A673 (cell line): ENCODE measurements around the gene UROS. TPM values are rescaled to one million over a fixed set of nuclear protein-coding genes. Genes with fewer than 3 reads are reported as not detected.

Experiments
- BruUV-seq: library from RNA; stranded (reverse); fragments of 400-500 nt; replicated peaks from 2 replicates; lab custom pipeline; 2021; lab: Mats Ljungman, UMichigan
- CTCF ChIA-PET: fragments of 300-600 bp; sonication (Branson Sonifier 250); formaldehyde crosslinking; loops from one replicate; lab custom pipeline; 2022; ENCODE audit warnings: antibody characterized with exemption; lab: Charles Lee
- POLR2A ChIA-PET: fragments of 300-600 bp; sonication (Branson Sonifier 250); formaldehyde crosslinking; loops from one replicate; lab custom pipeline; 2022; ENCODE audit warnings: antibody characterized with exemption; ENCODE audit not compliant: low non-redundant PET; lab: Charles Lee
- DNase-seq: peaks from one replicate; pipeline ENCODE4 v3.0.0-alpha.2; 2015; ENCODE audit warnings: low spot score
- H3K27ac ChIP-seq: fragments of 200-600 bp; sonication (generic); 2 replicates; pipeline ENCODE4 v1.5.1; 2016; ENCODE audit warnings: mixed run types, low read depth, mild to moderate bottlenecking, mixed read lengths, antibody characterized with exemption, low read length; ENCODE audit not compliant: poor library complexity, severe bottlenecking
- H3K27me3 ChIP-seq: fragments of 200-600 bp; sonication (generic); replicated peaks from 2 replicates; pipeline ENCODE4 v1.6.1; 2017; ENCODE audit warnings: mixed run types, low read depth, mild to moderate bottlenecking, mixed read lengths, antibody characterized with exemption, low read length; ENCODE audit not compliant: insufficient read depth, poor library complexity
- H3K36me3 ChIP-seq: fragments of 200-600 bp; sonication (generic); 2 replicates; pipeline ENCODE4 v1.6.1; 2016; ENCODE audit warnings: mixed run types, mild to moderate bottlenecking, mixed read lengths, antibody characterized with exemption, low read length; ENCODE audit not compliant: insufficient read depth, poor library complexity, severe bottlenecking
- H3K4me1 ChIP-seq: fragments of 200-600 bp; sonication (generic); 2 replicates; pipeline ENCODE4 v1.6.1; 2017; ENCODE audit warnings: mixed run types, mild to moderate bottlenecking, mixed read lengths, antibody characterized with exemption, low read length; ENCODE audit not compliant: insufficient read depth, poor library complexity, severe bottlenecking
- H3K4me3 ChIP-seq: fragments of 200-600 bp; sonication (generic); 2 replicates; pipeline ENCODE4 v1.5.1; 2016; ENCODE audit warnings: low read depth, mixed run types, mild to moderate bottlenecking, mixed read lengths, low read length; ENCODE audit not compliant: poor library complexity, severe bottlenecking
- H3K9me3 ChIP-seq: fragments of 200-600 bp; sonication (generic); 2 replicates; pipeline ENCODE4 v1.6.1; 2016; ENCODE audit warnings: mixed run types, low read depth, mild to moderate bottlenecking, mixed read lengths, antibody characterized with exemption, low read length; ENCODE audit not compliant: poor library complexity, severe bottlenecking
- EZH2 ChIP-seq: fragments of 200-600 bp; sonication (generic); IDR thresholded peaks from 2 replicates; pipeline ENCODE4 v1.6.1; 2017; ENCODE audit warnings: borderline replicate concordance, low read depth, mild to moderate bottlenecking, mixed read lengths, antibody characterized with exemption, low read length; ENCODE audit not compliant: poor library complexity, severe bottlenecking
- intact Hi-C: fragments of 100-400 bp; cut with micrococcal nuclease; formaldehyde crosslinking; loops from one replicate; pipeline ENCODE4 v1.10.0; 2022; ENCODE audit not compliant: unreplicated experiment
- total RNA-seq: library from RNA; stranded (reverse); gene quantifications from 2 replicates; pipeline ENCODE4 v1.2.3, GENCODE V29; 2021
- TF ChIP-seq, protein P1 (sequence below): fragments of 300-800, 200-600 bp; sonication (generic); conservative IDR thresholded peaks from 2 replicates; pipeline ENCODE4 v1.5.1; 2017; ENCODE audit warnings: low read depth, mild to moderate bottlenecking, antibody characterized with exemption, low read length, moderate library complexity, mixed read lengths

Gene UROS
- total RNA-seq, 1 experiment from 2014 or later, result 70.7 TPM

GRCh38 chr10:125775491-125776106, 47.5 kb downstream of the UROS start, which contains the start of gene MMP21:
MMP21 (minus strand) TSS chr10:125775821; CDS start chr10:125775821, 0 bp downstream.
- Histone ChIP-seq H3K4me1 (no peaks in the 10 kb centered on the region), H3K27me3 (no peaks in the 10 kb centered on the region), H3K27ac (no peak within 1 kb of the TSS), H3K36me3 (no peaks in the 10 kb centered on the region), H3K9me3 (no peaks in the 10 kb centered on the region), H3K4me3 (no peak within 1 kb of the TSS)
- intact Hi-C loops, result no loop called here
- TF ChIP-seq, protein P1, sequence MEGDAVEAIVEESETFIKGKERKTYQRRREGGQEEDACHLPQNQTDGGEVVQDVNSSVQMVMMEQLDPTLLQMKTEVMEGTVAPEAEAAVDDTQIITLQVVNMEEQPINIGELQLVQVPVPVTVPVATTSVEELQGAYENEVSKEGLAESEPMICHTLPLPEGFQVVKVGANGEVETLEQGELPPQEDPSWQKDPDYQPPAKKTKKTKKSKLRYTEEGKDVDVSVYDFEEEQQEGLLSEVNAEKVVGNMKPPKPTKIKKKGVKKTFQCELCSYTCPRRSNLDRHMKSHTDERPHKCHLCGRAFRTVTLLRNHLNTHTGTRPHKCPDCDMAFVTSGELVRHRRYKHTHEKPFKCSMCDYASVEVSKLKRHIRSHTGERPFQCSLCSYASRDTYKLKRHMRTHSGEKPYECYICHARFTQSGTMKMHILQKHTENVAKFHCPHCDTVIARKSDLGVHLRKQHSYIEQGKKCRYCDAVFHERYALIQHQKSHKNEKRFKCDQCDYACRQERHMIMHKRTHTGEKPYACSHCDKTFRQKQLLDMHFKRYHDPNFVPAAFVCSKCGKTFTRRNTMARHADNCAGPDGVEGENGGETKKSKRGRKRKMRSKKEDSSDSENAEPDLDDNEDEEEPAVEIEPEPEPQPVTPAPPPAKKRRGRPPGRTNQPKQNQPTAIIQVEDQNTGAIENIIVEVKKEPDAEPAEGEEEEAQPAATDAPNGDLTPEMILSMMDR, result no peak
- no peak for TF ChIP-seq EZH2
- ChIA-PET POLR2A (no interaction called here), CTCF (no interaction called here)
- DNase-seq, result no peak
- BruUV-seq, result no TSS peak

GRCh38 chr10:125774581-125775191, 48.4 kb downstream of the UROS start:
- ChIA-PET CTCF (no interaction called here), POLR2A (no interaction called here)
- H3K9me3 ChIP-seq, result no peaks in the 10 kb centered on the region
- H3K27me3 ChIP-seq, result no peaks in the 10 kb centered on the region
- no peak for TF ChIP-seq EZH2
- TF ChIP-seq, protein P1, result no peak
- no peaks in the 10 kb centered on the region for H3K4me1 ChIP-seq
- no peak overlapping the region for H3K27ac ChIP-seq
- no peaks in the 10 kb centered on the region for H3K36me3 ChIP-seq
- intact Hi-C loops, result no loop called here
- no peak overlapping the region for H3K4me3 ChIP-seq
- no TSS peak for BruUV-seq
- DNase-seq, result no peak

- Histone ChIP-seq H3K27ac (no peak overlapping the region), H3K4me1 (no peaks in the 10 kb centered on the region), H3K36me3 (no peaks in the 10 kb centered on the region), H3K4me3 (no peak overlapping the region), H3K9me3 (no peaks in the 10 kb centered on the region), H3K27me3 (no peaks in the 10 kb centered on the region)
- intact Hi-C loops, result no loop called here
- CTCF ChIA-PET, result no interaction called here
- no peak for DNase-seq
- TF ChIP-seq, protein P1, result no peak
- no peak for TF ChIP-seq EZH2
- BruUV-seq, result no TSS peak
- POLR2A ChIA-PET, result no interaction called here
Observed at GRCh38 chr10:125773687-125774543, 49.1 kb downstream of the UROS start.
